AG04450 (cell line): ENCODE results near the gene EPB41. TPM values are rescaled to one million over a fixed set of nuclear protein-coding genes. Genes with fewer than 3 reads are reported as not detected.

ENCODE experiments used
- CTCF ChIA-PET: fragments of 300-600, 350-600 bp; formaldehyde crosslinking; extraction: SDS; loops from one replicate; lab custom pipeline; 2022; ENCODE audit warnings: antibody characterized with exemption, inconsistent platforms; lab: Charles Lee
- POLR2A ChIA-PET: fragments of 350-600 bp; formaldehyde crosslinking; extraction: SDS; loops from one replicate; lab custom pipeline; 2021; ENCODE audit warnings: antibody characterized with exemption, inconsistent platforms; lab: Yijun Ruan, JAX
- DNase-seq: peaks from one replicate; pipeline ENCODE4 v3.0.0-alpha.2; 2011; ENCODE audit warnings: low read depth, low spot score
- H3K27ac ChIP-seq: one replicate; pipeline ENCODE4 v1.5.1; 2012; ENCODE audit warnings: low read depth, low read length, control low read depth
- H3K27me3 ChIP-seq: one replicate; pipeline ENCODE4 v1.6.0; 2012; ENCODE audit warnings: low read length; ENCODE audit not compliant: control insufficient read depth, insufficient read depth
- H3K4me3 ChIP-seq: 2 replicates; pipeline ENCODE4 v1.5.1; 2011; ENCODE audit warnings: mild to moderate bottlenecking, low read depth, low read length, control low read depth
- H3K9me3 ChIP-seq: 2 replicates; pipeline ENCODE4 v1.5.1; 2012; ENCODE audit warnings: low read length; ENCODE audit not compliant: control insufficient read depth, insufficient read depth
- polyA plus RNA-seq: library from polyadenylated mRNA; depleted of rRNA; stranded (reverse); fragments of >200 nt; gene quantifications from 2 replicates; pipeline ENCODE4 v1.2.3, GENCODE V29; 2011
- TF ChIP-seq, protein P1 (sequence below): IDR thresholded peaks from 2 replicates; pipeline ENCODE4 v1.5.1; 2011; ENCODE audit warnings: low read depth, low read length, control low read depth, inconsistent platforms

Gene EPB41
- polyA plus RNA-seq, 1 experiment = 7.8 TPM

DNA sequence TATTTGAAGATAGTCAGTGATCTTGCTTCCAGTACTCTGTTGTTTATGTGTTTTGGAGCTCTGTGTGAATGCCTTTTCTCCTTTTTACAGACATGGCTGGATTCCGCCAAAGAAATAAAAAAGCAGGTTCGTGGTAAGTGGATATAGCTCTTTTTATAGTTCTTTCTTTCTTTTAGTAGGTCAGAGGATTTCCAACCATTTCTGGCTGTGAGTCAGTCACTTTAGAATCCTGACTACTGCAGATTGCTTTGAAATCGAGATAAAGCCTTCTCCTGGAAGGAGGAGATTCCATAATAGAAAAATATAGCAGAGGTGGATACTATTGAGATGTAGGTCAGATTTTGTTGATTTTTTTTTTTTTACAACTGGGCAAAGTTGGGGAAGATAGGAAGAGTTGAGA lies 97.4 kb downstream of the EPB41 start:
- POLR2A ChIA-PET = no interaction called here

DNA sequence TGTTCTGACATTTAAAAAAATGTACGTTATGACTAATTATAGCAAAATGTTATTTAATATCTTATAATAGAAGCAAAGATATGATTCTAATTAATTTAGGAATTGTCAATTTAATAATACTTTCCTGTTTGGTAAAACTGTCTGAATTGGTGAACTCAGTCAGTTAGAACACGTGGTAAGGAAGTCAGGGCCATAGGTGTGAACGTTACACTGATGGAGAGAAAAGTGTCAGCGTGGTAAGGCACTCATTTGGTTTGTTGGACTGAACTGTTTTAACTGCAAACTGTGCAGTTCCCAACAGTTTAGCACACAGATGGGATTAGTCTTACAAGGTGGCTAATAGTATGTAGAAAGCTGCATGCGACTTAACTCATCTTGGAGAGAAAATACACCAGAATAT lies 102.9 kb downstream of the EPB41 start:
- ChIA-PET CTCF (no interaction called here), POLR2A (no interaction called here)
- TF ChIP-seq, protein P1, sequence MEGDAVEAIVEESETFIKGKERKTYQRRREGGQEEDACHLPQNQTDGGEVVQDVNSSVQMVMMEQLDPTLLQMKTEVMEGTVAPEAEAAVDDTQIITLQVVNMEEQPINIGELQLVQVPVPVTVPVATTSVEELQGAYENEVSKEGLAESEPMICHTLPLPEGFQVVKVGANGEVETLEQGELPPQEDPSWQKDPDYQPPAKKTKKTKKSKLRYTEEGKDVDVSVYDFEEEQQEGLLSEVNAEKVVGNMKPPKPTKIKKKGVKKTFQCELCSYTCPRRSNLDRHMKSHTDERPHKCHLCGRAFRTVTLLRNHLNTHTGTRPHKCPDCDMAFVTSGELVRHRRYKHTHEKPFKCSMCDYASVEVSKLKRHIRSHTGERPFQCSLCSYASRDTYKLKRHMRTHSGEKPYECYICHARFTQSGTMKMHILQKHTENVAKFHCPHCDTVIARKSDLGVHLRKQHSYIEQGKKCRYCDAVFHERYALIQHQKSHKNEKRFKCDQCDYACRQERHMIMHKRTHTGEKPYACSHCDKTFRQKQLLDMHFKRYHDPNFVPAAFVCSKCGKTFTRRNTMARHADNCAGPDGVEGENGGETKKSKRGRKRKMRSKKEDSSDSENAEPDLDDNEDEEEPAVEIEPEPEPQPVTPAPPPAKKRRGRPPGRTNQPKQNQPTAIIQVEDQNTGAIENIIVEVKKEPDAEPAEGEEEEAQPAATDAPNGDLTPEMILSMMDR = no peak
- DNase-seq = no peak
- H3K9me3 ChIP-seq = no peaks in the 10 kb centered on the region
- H3K27ac ChIP-seq = no peak overlapping the region
- no peak overlapping the region for H3K4me3 ChIP-seq
- H3K27me3 ChIP-seq = no peaks in the 10 kb centered on the region

More for the DNA sequence above, 97.4 kb downstream of the EPB41 start:
- CTCF ChIA-PET = interaction anchor here (1.4 to 1.6 kb wide), 2 partner anchors 24 to 134 kb away, joined by 4 to 5 read pairs; no protein-coding TSS in a partner anchor
- H3K9me3 ChIP-seq = no peaks in the 10 kb centered on the region
- no peak for DNase-seq
- no peaks in the 10 kb centered on the region for H3K27me3 ChIP-seq
- no peak overlapping the region for H3K27ac ChIP-seq
- H3K4me3 ChIP-seq = no peak overlapping the region
- TF ChIP-seq, protein P1 = no peak

DNA sequence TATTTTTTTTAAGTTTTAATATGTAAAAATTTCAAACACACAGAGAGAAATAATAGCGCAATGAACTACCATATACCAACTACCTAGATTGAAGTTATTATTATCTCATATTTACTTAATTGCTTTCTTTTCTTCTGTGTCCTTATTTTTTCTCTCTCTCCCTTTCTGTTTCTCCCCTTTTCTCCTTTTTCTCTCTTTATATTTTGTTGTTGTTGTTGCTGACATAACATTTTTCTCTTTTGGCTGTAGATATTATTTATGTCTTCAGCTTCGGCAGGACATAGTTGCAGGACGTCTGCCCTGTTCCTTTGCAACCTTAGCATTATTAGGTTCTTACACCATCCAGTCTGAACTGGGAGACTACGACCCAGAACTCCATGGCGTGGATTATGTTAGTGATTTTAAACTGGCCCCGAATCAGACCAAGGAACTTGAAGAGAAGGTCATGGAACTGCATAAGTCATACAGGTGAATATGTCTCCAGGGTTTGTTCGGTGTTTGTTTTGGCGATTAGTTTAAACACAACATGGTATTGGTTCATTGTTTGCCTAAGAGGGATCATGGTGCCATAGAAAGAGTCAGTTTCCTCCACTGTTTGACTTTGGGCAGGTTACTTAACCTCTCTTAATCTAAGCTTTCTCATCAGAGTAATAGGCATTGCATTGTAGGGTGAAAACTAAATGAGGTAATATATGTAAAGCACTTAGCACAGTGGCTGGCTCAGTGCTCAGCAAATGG lies 103.8 kb downstream of the EPB41 start:
- Histone ChIP-seq H3K27me3 (no peaks in the 10 kb centered on the region), H3K4me3 (no peak overlapping the region), H3K27ac (no peak overlapping the region), H3K9me3 (no peaks in the 10 kb centered on the region)
- CTCF ChIA-PET = no interaction called here
- DNase-seq = no peak
- POLR2A ChIA-PET = interaction anchor here (0.7 kb wide), 1 partner anchor 87 kb away, joined by 3 read pairs; no protein-coding TSS in a partner anchor
- TF ChIP-seq, protein P1 = no peak

DNA sequence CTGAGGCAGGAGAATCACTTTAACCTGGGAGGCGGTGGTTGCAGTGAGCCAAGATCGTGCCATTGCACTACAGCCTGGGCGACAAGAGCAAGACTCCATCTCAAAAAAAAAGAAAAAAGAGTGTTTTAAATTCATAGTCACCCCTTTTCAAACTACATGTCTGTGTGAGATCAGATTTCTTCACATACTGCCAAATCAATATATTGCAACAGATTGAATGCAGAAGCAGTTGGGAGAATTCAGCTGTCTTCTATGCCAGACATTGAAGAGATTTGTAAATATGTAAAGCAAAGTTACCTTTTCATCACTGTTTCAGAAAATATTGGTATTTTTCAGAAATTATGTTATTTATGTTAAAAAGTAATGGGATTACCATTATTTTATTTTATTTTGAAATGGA lies 108.3 kb downstream of the EPB41 start:
- ChIA-PET CTCF (interaction anchor here (1.3 to 3.1 kb wide), 4 partner anchors 11 to 180 kb away, joined by 4 to 19 read pairs (median 12); no protein-coding TSS in a partner anchor), POLR2A (no interaction called here)
- no peaks in the 10 kb centered on the region for H3K9me3 ChIP-seq

More for the DNA sequence above, 108.3 kb downstream of the EPB41 start:
- TF ChIP-seq, protein P1 = no peak
- H3K4me3 ChIP-seq = no peak overlapping the region
- no peak for DNase-seq
- no peaks in the 10 kb centered on the region for H3K27me3 ChIP-seq
- no peak overlapping the region for H3K27ac ChIP-seq
